NCI-H774 (cell line): ENCODE data around the gene GPD1.

Experiments used
- DNase-seq: peaks from one replicate; lab custom pipeline; 2025; lab: John Stamatoyannopoulos, UW

The GPD1 gene

GRCh38 chr12:50101663-50102062 lies 2.1 kb upstream of the GPD1 start:
- no peak for DNase-seq

- no peak for DNase-seq
Measured at GRCh38 chr12:50102131-50102531, 1.7 kb upstream of the GPD1 start.

- DNase-seq, result no peak
Measured at GRCh38 chr12:50102646-50103309, 1.0 kb upstream of the GPD1 start.

GRCh38 chr12:50103351-50103750 lies 457 bp upstream of the GPD1 start:
- DNase-seq, result no peak

- DNase-seq, result no peak
Measured at GRCh38 chr12:50104417-50105366, 884 bp downstream of the GPD1 start.

- DNase-seq, result no peak
Measured at GRCh38 chr12:50105913-50106450, 2.2 kb downstream of the GPD1 start.

- DNase-seq, result no peak
Measured at GRCh38 chr12:50106907-50107306, 3.1 kb downstream of the GPD1 start.

GRCh38 chr12:50107416-50108268 lies 3.8 kb downstream of the GPD1 start:
- DNase-seq, result no peak

GRCh38 chr12:50109319-50109718 lies 5.5 kb downstream of the GPD1 start:
- DNase-seq, result no peak

GRCh38 chr12:50110127-50110761 lies 6.4 kb downstream of the GPD1 start:
- no peak for DNase-seq

- DNase-seq, result peak; percentile 41
Measured at GRCh38 chr12:50110762-50111351, 7.0 kb downstream of the GPD1 start.

- no peak for DNase-seq
Measured at GRCh38 chr12:50111395-50111692, 7.5 kb downstream of the GPD1 start.

- DNase-seq, result peak; percentile 100
Measured at GRCh38 chr12:50111693-50112455, 8.1 kb downstream of the GPD1 start, which contains the start of gene COX14. Gene COX14 (plus strand): TSS chr12:50112236. CDS start chr12:50120044, 7,808 bp downstream.

- peak; percentile 66 for DNase-seq
Measured at GRCh38 chr12:50112456-50113218, 8.8 kb downstream of the GPD1 start.

GRCh38 chr12:50117057-50117622 lies 13.3 kb downstream of the GPD1 start:
- DNase-seq, result no peak

- no peak for DNase-seq
Measured at GRCh38 chr12:50119387-50119786, 15.6 kb downstream of the GPD1 start.

- DNase-seq, result no peak
Measured at GRCh38 chr12:50120521-50120920, 16.7 kb downstream of the GPD1 start.

GRCh38 chr12:50120953-50121352 lies 17.1 kb downstream of the GPD1 start:
- no peak for DNase-seq

GRCh38 chr12:50121641-50122040 lies 17.8 kb downstream of the GPD1 start:
- no peak for DNase-seq
